Superior temporal gyrus (tissue), 1 donor: ENCODE data around the gene DEFB108B.
A peak's percentile ranks its signal among the peaks of the same experiment; 100 is the strongest.
"Not testable (repeated sequence)": the region's sequence is repeated elsewhere in the genome, so short reads cannot be mapped to it uniquely, and the experiment has no call there.

ENCODE experiments used
- DNase-seq: peaks from one replicate; pipeline ENCODE4 v3.0.0-alpha.2; 2016; ENCODE audit errors: extremely low spot score

DEFB108B gene

DNA sequence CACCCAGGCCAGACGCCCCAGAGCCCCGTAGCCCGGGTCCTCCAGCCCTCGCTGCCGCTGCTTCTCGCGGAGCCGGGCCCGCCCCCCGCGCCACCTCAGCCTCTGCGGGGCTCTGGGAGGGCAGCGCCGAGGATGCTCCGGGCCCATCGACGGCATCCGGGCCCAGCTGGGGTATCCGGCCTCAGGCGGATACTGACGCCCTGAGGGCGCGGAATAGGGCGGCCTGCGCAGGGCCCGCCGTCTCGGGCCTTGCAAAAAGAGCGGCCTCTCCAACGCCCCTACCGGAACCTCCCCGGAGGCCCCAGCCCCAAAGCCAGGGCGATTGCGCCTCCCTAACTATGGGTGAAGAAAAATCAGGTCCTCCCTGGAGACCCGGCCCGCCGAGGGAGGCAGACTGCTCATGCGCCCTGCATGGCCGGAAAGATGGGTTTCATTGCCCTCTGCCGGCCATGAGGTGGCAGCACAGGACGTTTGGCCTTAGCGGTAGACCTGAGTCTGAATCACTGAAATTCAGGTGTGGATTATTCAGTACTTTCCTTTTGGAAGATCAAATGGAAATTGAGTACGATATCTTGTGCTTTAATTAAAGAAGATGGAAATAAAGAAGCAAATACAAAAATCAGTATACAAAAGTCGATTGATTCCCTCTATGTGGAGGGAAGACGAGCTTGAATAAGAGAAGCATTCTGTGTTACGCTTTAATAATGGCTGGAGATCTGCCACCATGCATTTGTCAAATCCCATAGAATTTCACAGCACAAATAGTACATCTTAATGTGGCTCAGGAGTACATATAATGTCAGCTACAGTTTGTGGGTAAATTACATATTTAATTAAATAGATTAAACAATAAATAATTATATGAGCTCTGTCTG is 19.3 kb upstream of the DEFB108B start:
- DNase-seq = peak; percentile 92

GRCh38 chr11:71821539-71821938 is 11.5 kb upstream of the DEFB108B start:
- not testable (repeated sequence) for DNase-seq

- not testable (repeated sequence) for DNase-seq
Observed at GRCh38 chr11:71829247-71829646, 3.8 kb upstream of the DEFB108B start.

GRCh38 chr11:71829686-71830085 is 3.3 kb upstream of the DEFB108B start:
- not testable (repeated sequence) for DNase-seq

DNA sequence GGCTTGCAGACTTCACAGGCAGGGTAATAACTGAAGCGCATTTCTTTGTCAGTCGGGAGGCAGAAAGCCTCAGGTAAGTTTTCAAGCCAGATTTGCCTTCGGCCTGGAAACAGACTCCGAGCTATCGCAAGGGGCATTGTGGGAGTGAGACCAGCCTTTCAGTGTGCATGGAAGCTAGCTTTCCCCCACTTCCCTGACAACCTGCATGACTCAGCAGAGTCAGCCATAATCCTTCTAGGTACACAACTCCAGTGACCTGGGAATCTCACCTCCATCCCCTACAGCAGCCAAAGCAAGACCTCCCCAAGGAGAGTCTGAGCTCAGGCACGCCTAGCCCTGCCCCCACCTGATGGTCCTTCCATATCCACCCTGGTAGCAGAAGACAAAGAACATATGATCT is 9.7 kb downstream of the DEFB108B start:
- not testable (repeated sequence) for DNase-seq

- DNase-seq = not testable (repeated sequence)
Observed at GRCh38 chr11:71843355-71843754, 10.4 kb downstream of the DEFB108B start.

- DNase-seq = no peak
Observed at GRCh38 chr11:71843858-71844257, 10.9 kb downstream of the DEFB108B start.

GRCh38 chr11:71853895-71854294 is 20.9 kb downstream of the DEFB108B start:
- DNase-seq = not testable (repeated sequence)

GRCh38 chr11:71855880-71856279 is 22.9 kb downstream of the DEFB108B start:
- not testable (repeated sequence) for DNase-seq

GRCh38 chr11:71860835-71861234 is 27.8 kb downstream of the DEFB108B start:
- DNase-seq = not testable (repeated sequence)

- peak; percentile 13 for DNase-seq
Observed at GRCh38 chr11:71863978-71864627, 31.1 kb downstream of the DEFB108B start.

GRCh38 chr11:71867209-71867608 is 34.2 kb downstream of the DEFB108B start:
- not testable (repeated sequence) for DNase-seq

- not testable (repeated sequence) for DNase-seq
Observed at GRCh38 chr11:71869931-71870330, 36.9 kb downstream of the DEFB108B start.

DNA sequence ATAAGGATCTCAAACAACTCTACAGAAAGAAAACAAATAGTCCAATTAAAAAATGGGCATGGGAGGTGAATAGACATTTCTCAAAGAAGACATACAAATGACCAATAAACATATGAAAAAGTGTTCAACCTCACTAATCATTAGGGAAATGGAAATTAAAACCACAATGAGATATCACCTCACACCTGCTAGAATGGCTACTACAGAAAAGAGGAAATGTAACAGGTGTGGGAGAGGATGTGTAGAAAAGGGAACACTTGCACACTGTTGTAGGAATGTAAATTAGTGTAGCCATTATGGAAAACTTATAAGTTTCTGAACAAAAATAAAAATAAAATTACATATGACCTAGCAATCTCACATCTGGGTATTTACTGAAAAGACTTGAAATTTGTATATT is 37.7 kb downstream of the DEFB108B start:
- DNase-seq = not testable (repeated sequence)

DNA sequence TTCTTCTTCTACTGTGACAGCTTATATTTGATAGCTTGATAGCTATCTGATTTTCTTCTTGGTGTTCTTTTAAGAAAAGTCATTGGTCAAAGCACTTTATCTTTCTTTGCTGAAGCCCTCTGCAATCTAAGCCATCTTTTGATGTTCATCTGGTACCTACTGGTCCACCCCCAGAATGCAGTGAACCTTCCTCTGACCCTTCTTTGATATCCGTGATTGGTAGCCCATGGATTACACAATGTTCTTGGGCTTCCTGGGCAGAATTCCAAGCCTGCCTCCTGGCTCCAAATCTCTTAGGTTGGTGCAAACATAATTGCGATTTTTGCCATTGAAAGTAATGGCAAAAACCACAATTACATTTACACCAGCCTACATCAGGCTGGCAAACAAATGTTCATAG is 43.3 kb downstream of the DEFB108B start:
- not testable (repeated sequence) for DNase-seq

DNA sequence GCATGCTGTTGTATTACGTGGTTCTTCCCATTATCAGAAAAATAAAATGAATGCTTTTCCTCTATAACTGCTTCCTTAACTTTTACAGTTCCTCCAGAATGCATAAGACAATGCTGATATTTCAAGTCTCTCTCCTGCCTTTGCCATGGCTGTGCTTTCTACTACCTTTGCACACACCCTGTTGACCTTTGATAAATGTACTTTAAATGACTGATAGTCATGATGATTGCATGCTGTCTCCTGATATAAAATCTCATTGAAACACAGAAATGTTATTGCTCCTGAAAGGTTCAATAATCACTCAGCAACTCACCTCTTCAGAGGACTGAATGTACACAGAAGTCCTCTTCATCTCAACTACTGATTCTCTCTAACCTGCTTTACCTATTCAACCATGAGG is 45.1 kb downstream of the DEFB108B start, which contains the start of gene DEFB131B:
Gene DEFB131B, plus strand, starts transcription at position 395 of the 400 bp plus-strand sequence. Its CDS starts 0 bp downstream, at position 395.
- not testable (repeated sequence) for DNase-seq

DNA sequence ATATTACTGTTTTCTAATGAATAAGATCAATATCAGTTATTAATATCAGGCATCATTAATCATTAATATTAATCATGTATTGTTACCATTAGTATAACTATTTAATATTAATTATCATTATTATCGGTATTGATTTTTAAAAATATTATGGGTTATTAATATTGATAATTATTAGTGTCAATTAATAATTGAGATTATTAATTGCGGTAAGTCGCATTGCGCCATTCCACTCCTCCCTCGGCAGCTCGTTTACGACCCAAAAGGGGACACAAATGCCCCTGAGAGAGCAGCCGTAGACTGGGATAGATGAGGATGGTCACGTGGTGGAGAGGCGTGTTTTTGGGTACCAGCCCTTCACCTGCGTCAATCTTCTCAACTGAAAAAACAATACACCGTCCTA is 52.8 kb downstream of the DEFB108B start:
- not testable (repeated sequence) for DNase-seq
